Measurements from ENCODE around the gene SURF2. TPM values are rescaled to one million over a fixed set of nuclear protein-coding genes. Genes with fewer than 3 reads are reported as not detected.

The SURF2 gene
- polyA plus RNA-seq, 1 donor, result 12.2 TPM

GRCh38 chr9:133335924-133336811 lies 20.2 kb upstream of the SURF2 start, which contains the start of gene SURF6:
TSS of gene SURF6 (minus strand) at chr9:133336188. CDS start at chr9:133336132, 56 bp downstream.
- peak; percentile 66 for DNase-seq (ENCODE audit: low read depth)

GRCh38 chr9:133339641-133340040 lies 16.7 kb upstream of the SURF2 start:
- DNase-seq (ENCODE audit: low read depth), result no peak

GRCh38 chr9:133340256-133340655 lies 16.1 kb upstream of the SURF2 start:
- no peak for DNase-seq (ENCODE audit: low read depth)

- no peak for DNase-seq (ENCODE audit: low read depth)
These were observed 15.4 kb upstream of the SURF2 start for GRCh38 chr9:133340916-133341315.

GRCh38 chr9:133341369-133342068 lies 14.8 kb upstream of the SURF2 start:
- no peak for DNase-seq (ENCODE audit: low read depth)

GRCh38 chr9:133342069-133342406 lies 14.3 kb upstream of the SURF2 start:
- DNase-seq (ENCODE audit: low read depth), result no peak

GRCh38 chr9:133342570-133342969 lies 13.8 kb upstream of the SURF2 start:
- no peak for DNase-seq (ENCODE audit: low read depth)

- no peak for DNase-seq (ENCODE audit: low read depth)
These were observed 12.3 kb upstream of the SURF2 start for GRCh38 chr9:133344071-133344470.

GRCh38 chr9:133344979-133345378 lies 11.4 kb upstream of the SURF2 start:
- no peak for DNase-seq (ENCODE audit: low read depth)

- no peak for DNase-seq (ENCODE audit: low read depth)
These were observed 10.8 kb upstream of the SURF2 start for GRCh38 chr9:133345596-133345995.

GRCh38 chr9:133346021-133346785 lies 10.1 kb upstream of the SURF2 start:
- no peak for DNase-seq (ENCODE audit: low read depth)

- no peak for DNase-seq (ENCODE audit: low read depth)
These were observed 8.8 kb upstream of the SURF2 start for GRCh38 chr9:133347515-133347984.

- peak; percentile 96 for DNase-seq (ENCODE audit: low read depth)
These were observed 8.2 kb upstream of the SURF2 start, which contains the start of the genes MED22 and RPL7A for GRCh38 chr9:133347985-133348717. TSS of gene MED22 (minus strand) at chr9:133348131. CDS start at chr9:133346662, 1,469 bp downstream. TSS of gene RPL7A (plus strand) at chr9:133348218. CDS start at chr9:133348244, 26 bp downstream.

GRCh38 chr9:133348718-133349573 lies 7.4 kb upstream of the SURF2 start:
- DNase-seq (ENCODE audit: low read depth), result no peak

- no peak for DNase-seq (ENCODE audit: low read depth)
These were observed 6.3 kb upstream of the SURF2 start for GRCh38 chr9:133349965-133350616.

- DNase-seq (ENCODE audit: low read depth), result no peak
These were observed 4.8 kb upstream of the SURF2 start for GRCh38 chr9:133351526-133351907.

GRCh38 chr9:133351908-133352634 lies 4.3 kb upstream of the SURF2 start:
- no peak for DNase-seq (ENCODE audit: low read depth)

- DNase-seq (ENCODE audit: low read depth), result no peak
These were observed 3.6 kb upstream of the SURF2 start for GRCh38 chr9:133352635-133353340.
